SK-N-SH (cell line): Measurements from ENCODE around the gene MSMP. TPM values are rescaled to one million over a fixed set of nuclear protein-coding genes. Genes with fewer than 3 reads are reported as not detected.

ENCODE experiments used
- CTCF ChIA-PET: fragments of 300-600, 350-600 bp; formaldehyde crosslinking; extraction: SDS; loops from one replicate; lab custom pipeline; 2021; lab: Yijun Ruan, JAX
- POLR2A ChIA-PET: fragments of 350-600 bp; sonication (Branson Sonifier 250); formaldehyde crosslinking; extraction: SDS; loops from one replicate; lab custom pipeline; 2020; ENCODE audit warnings: antibody characterized with exemption, inconsistent platforms; lab: Yijun Ruan, JAX
- DNase-seq: peaks from one replicate; pipeline ENCODE4 v3.0.0; 2012
- H2AFZ ChIP-seq: fragments of 200-600 bp; sonication (generic); 2 replicates; pipeline ENCODE4 v1.8.1; 2016; ENCODE audit warnings: antibody characterized with exemption, mild to moderate bottlenecking, low read depth
- H3F3A ChIP-seq: fragments of 200-600 bp; sonication (generic); replicated peaks from 2 replicates; pipeline ENCODE3; 2016; ENCODE audit warnings: antibody characterized with exemption, mild to moderate bottlenecking; ENCODE audit not compliant: insufficient read depth
- H3K27ac ChIP-seq, 2 experiments: fragments of 200-500 bp in 1 of 2; fragments of 200-600 bp in 1 of 2; sonication (Bioruptor generic) in 1 of 2; sonication (generic), shearing (Covaris generic) in 1 of 2; 2 replicates each; pipeline versions ENCODE4 v1.5.1 to v1.6.1; 2014 to 2016; ENCODE audit warnings: low read depth in 2 of 2, inconsistent platforms in 1 of 2, low read length in 1 of 2, mild to moderate bottlenecking in 1 of 2, mixed read lengths in 1 of 2
- H3K27me3 ChIP-seq: fragments of 200-600 bp; sonication (generic), shearing (Covaris generic); 2 replicates; pipeline ENCODE4 v1.6.1; 2016; ENCODE audit warnings: mixed run types; ENCODE audit not compliant: insufficient read depth
- H3K36me3 ChIP-seq, 2 experiments: fragments of 200-500 bp in 1 of 2; fragments of 200-600 bp in 1 of 2; sonication (Bioruptor generic) in 1 of 2; sonication (generic) in 1 of 2; replicated peaks in 1 of 2; 2 replicates each; pipeline versions ENCODE3 to v1.5.1; 2014 to 2016; ENCODE audit warnings: low read length in 1 of 2, mild to moderate bottlenecking in 1 of 2; ENCODE audit not compliant: insufficient read depth in 2 of 2, control insufficient read depth in 1 of 2
- H3K4me1 ChIP-seq, 2 experiments: fragments of 200-500 bp in 1 of 2; fragments of 200-600 bp in 1 of 2; sonication (Bioruptor generic) in 1 of 2; sonication (generic), shearing (Covaris generic) in 1 of 2; 2 replicates each; pipeline versions ENCODE4 v1.5.1 to v1.6.1; 2014 to 2016; ENCODE audit warnings: low read depth in 1 of 2, low read length in 1 of 2, mixed run types in 1 of 2; ENCODE audit not compliant: insufficient read depth in 2 of 2, control insufficient read depth in 1 of 2
- H3K4me2 ChIP-seq: fragments of 200-600 bp; sonication (generic), shearing (Covaris generic); 2 replicates; pipeline ENCODE4 v1.6.1; 2017; ENCODE audit warnings: mixed run types
- H3K4me3 ChIP-seq, 2 experiments: fragments of 200-500 bp in 1 of 2; fragments of 200-600 bp in 1 of 2; sonication (Bioruptor generic) in 1 of 2; sonication (generic), shearing (Covaris generic) in 1 of 2; 2 replicates each; pipeline versions ENCODE4 v1.5.1 to v1.8.1; 2014 to 2016; ENCODE audit warnings: low read depth in 2 of 2, inconsistent platforms in 1 of 2, low read length in 1 of 2, mild to moderate bottlenecking in 1 of 2, mixed read lengths in 1 of 2, moderate library complexity in 1 of 2
- H3K79me2 ChIP-seq: fragments of 200-600 bp; sonication (generic); 2 replicates; pipeline ENCODE4 v1.8.1; 2017; ENCODE audit warnings: mild to moderate bottlenecking; ENCODE audit not compliant: insufficient read depth
- H3K9ac ChIP-seq: fragments of 200-600 bp; sonication (generic); 2 replicates; pipeline ENCODE4 v1.6.1; 2017; ENCODE audit warnings: mixed run types
- H3K9me2 ChIP-seq: fragments of 200-600 bp; sonication (generic); 2 replicates; pipeline ENCODE4 v1.6.1; 2017; ENCODE audit warnings: mixed run types
- H3K9me3 ChIP-seq: fragments of 200-600 bp; sonication (generic); 2 replicates; pipeline ENCODE4 v1.6.1; 2017; ENCODE audit warnings: mixed run types, mild to moderate bottlenecking, moderate library complexity
- H4K20me1 ChIP-seq: fragments of 200-600 bp; sonication (generic); 2 replicates; pipeline ENCODE4 v1.6.1; 2017; ENCODE audit warnings: mild to moderate bottlenecking, mixed run types; ENCODE audit not compliant: insufficient read depth
- CTCF ChIP-seq: fragments of 200-600 bp; sonication (generic); IDR thresholded peaks from 2 replicates; pipeline ENCODE4 v1.6.1; 2017; ENCODE audit warnings: antibody characterized with exemption, mild to moderate bottlenecking, moderate library complexity
- EP300 ChIP-seq, 2 experiments: IDR thresholded peaks; 2 replicates each; pipeline versions ENCODE4 v1.4.0 to v1.6.1; 2012; ENCODE audit warnings: borderline replicate concordance in 1 of 2, low read depth in 1 of 2, low read length in 1 of 2
- GABPA ChIP-seq: IDR thresholded peaks from 2 replicates; pipeline ENCODE4 v1.4.0; 2012; ENCODE audit warnings: low read depth, mild to moderate bottlenecking
- MEF2A ChIP-seq: IDR thresholded peaks from 2 replicates; pipeline ENCODE4 v1.4.0; 2012; ENCODE audit warnings: low read depth, borderline replicate concordance
- RAD21 ChIP-seq: IDR thresholded peaks from 2 replicates; pipeline ENCODE4 v1.6.1; 2012; ENCODE audit warnings: mild to moderate bottlenecking, low read length
- RFX5 ChIP-seq: IDR thresholded peaks from 2 replicates; pipeline ENCODE4 v1.6.1; 2012; ENCODE audit warnings: mild to moderate bottlenecking, improper control_type of control experiment, low read length
- SIN3A ChIP-seq: IDR thresholded peaks from 2 replicates; pipeline ENCODE4 v1.6.1; 2012; ENCODE audit warnings: low read depth, mild to moderate bottlenecking, low read length, moderate library complexity, borderline replicate concordance
- TEAD4 ChIP-seq: IDR thresholded peaks from 2 replicates; pipeline ENCODE4 v1.4.0; 2012; ENCODE audit warnings: mild to moderate bottlenecking, borderline replicate concordance; ENCODE audit not compliant: insufficient read depth
- USF1 ChIP-seq: IDR thresholded peaks from 2 replicates; pipeline ENCODE4 v1.4.0; 2012; ENCODE audit warnings: low read depth, borderline replicate concordance
- WGBS: methylation state at CpG from one replicate; pipeline ENCODE4 v1.1.6; 2017; ENCODE audit warnings: low lambda C conversion rate; 5-methylcytosine and 5-hydroxymethylcytosine counted together
- polyA plus RNA-seq, 3 experiments: library from polyadenylated mRNA; depleted of rRNA; stranded (reverse); fragments of >200 nt; gene quantifications; 2 replicates each; pipeline ENCODE4 v1.2.3, GENCODE V29; 2012

MSMP gene
- polyA plus RNA-seq, 1 of the 3 experiments (the other 2 are of a cell fraction): 1.2 TPM

GRCh38 chr9:35769763-35770162 is 15.7 kb upstream of the MSMP start (continued):
- no peak for TF ChIP-seq CTCF
- TF ChIP-seq, all 33 proteins: peak for 0

- CTCF ChIA-PET: interaction anchor here (1.0 to 2.1 kb wide), 2 partner anchors 23 to 71 kb away, joined by 5 to 6 read pairs; no protein-coding TSS in a partner anchor
- H3K4me2 ChIP-seq: no peak overlapping the region
Observed at GRCh38 chr9:35767458-35767857, 13.4 kb upstream of the MSMP start.

More at GRCh38 chr9:35767458-35767857, 13.4 kb upstream of the MSMP start:
- Histone ChIP-seq H3K9me2 (no peaks in the 10 kb centered on the region), H2AFZ (no peak overlapping the region), H3K79me2 (no peaks in the 10 kb centered on the region), H3K4me1 (peaks cover 5 to 11% of the 10 kb centered on the region in 2 experiments; a peak in 3 of 4 replicates), H3K4me3 (no peak overlapping the region), H4K20me1 (no peaks in the 10 kb centered on the region), H3F3A (peaks cover 5% of the 10 kb centered on the region), H3K27me3 (no peaks in the 10 kb centered on the region), H3K9me3 (no peaks in the 10 kb centered on the region), H3K27ac (no peak overlapping the region), H3K9ac (no peak overlapping the region), H3K36me3 (no peaks in the 10 kb centered on the region)
- WGBS: 97% methylated on average over 1 of the region's 1 CpG
- TF ChIP-seq GABPA: no peak
- no peak for TF ChIP-seq TEAD4
- TF ChIP-seq EP300 (IDR thresholded peaks at IDR 0.05; ENCODE audit: borderline replicate concordance in 1 of 2, low read depth in 1 of 2, low read length in 1 of 2): no peak
- no peak for TF ChIP-seq CTCF
- no peak for TF ChIP-seq RAD21
- no peak for TF ChIP-seq USF1
- no peak for TF ChIP-seq SIN3A
- TF ChIP-seq RFX5: no peak
- no peak for TF ChIP-seq MEF2A
- POLR2A ChIA-PET: no interaction called here
- DNase-seq: no peak
